C4-2B (cell line): ENCODE measurements around the gene OLFM1.

ENCODE experiments used
- ZFX ChIP-seq: fragments of 450-650 bp; IDR thresholded peaks from 2 replicates; pipeline ENCODE4 v1.6.1; 2017
- TF ChIP-seq, protein P1 (sequence below): fragments of 450-650 bp; conservative IDR thresholded peaks from 2 replicates; pipeline ENCODE4 v1.5.1; 2017; ENCODE audit warnings: mild to moderate bottlenecking

DNA sequence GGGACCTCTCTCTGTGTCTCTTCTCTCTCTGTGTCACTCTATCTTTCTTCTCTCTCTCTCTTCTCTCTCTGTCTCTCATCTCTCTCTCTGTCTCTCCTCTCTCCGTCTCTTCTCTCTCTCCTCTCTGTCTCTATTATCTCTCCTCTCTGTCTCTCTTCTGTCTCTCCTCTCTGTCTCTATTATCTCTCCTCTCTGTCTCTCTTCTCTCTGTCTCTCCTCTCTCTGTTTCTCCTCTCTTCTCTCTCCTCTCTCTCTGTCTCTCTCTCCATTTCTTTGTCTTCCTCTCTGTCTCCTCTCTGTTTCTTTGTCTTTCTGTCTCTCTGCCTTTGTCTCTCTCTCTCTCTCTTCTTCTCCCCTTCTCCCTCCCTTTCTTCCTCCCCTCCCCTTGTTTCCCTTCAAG, 3.2 kb upstream of the OLFM1 start:
- TF ChIP-seq, protein P1, sequence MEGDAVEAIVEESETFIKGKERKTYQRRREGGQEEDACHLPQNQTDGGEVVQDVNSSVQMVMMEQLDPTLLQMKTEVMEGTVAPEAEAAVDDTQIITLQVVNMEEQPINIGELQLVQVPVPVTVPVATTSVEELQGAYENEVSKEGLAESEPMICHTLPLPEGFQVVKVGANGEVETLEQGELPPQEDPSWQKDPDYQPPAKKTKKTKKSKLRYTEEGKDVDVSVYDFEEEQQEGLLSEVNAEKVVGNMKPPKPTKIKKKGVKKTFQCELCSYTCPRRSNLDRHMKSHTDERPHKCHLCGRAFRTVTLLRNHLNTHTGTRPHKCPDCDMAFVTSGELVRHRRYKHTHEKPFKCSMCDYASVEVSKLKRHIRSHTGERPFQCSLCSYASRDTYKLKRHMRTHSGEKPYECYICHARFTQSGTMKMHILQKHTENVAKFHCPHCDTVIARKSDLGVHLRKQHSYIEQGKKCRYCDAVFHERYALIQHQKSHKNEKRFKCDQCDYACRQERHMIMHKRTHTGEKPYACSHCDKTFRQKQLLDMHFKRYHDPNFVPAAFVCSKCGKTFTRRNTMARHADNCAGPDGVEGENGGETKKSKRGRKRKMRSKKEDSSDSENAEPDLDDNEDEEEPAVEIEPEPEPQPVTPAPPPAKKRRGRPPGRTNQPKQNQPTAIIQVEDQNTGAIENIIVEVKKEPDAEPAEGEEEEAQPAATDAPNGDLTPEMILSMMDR = no peak
- no peak for TF ChIP-seq ZFX
